SU-DHL-6 (cell line): ENCODE measurements around the gene EXOC6.
"Not testable (repeated sequence)": the region's sequence is repeated elsewhere in the genome, so short reads cannot be mapped to it uniquely, and the experiment has no call there.

Source experiments
- H2AFZ ChIP-seq: fragments of 200-600 bp; sonication (generic); 2 replicates; pipeline ENCODE4 v1.6.1; 2014; ENCODE audit warnings: low read depth, mild to moderate bottlenecking, moderate library complexity, mixed read lengths, antibody characterized with exemption, low read length; ENCODE audit not compliant: severe bottlenecking
- H3F3A ChIP-seq: fragments of 200-600 bp; shearing (Covaris generic); 2 replicates; pipeline ENCODE4 v1.6.0; 2016; ENCODE audit warnings: antibody characterized with exemption, mild to moderate bottlenecking; ENCODE audit not compliant: insufficient read depth
- H3K27ac ChIP-seq: fragments of 200-600 bp; sonication (generic); 2 replicates; pipeline ENCODE4 v1.5.1; 2016; ENCODE audit warnings: low read depth, mild to moderate bottlenecking, low read length, moderate library complexity, mixed read lengths
- H3K27me3 ChIP-seq: fragments of 200-600 bp; sonication (generic), shearing (Covaris generic); 2 replicates; pipeline ENCODE4 v1.6.0; 2014; ENCODE audit warnings: mild to moderate bottlenecking, low read length
- H3K36me3 ChIP-seq: fragments of 200-600 bp; sonication (generic); 2 replicates; pipeline ENCODE4 v1.6.1; 2014; ENCODE audit warnings: mild to moderate bottlenecking, low read length, mixed read lengths
- H3K4me2 ChIP-seq: fragments of 300-600, 200-600 bp; shearing (Covaris generic), sonication (generic); 2 replicates; pipeline ENCODE4 v1.6.0; 2014; ENCODE audit warnings: low read length, low read depth, mild to moderate bottlenecking; ENCODE audit not compliant: poor library complexity, severe bottlenecking
- H3K4me3 ChIP-seq: fragments of 200-600 bp; sonication (generic); 2 replicates; pipeline ENCODE4 v1.5.1; 2014; ENCODE audit warnings: antibody characterized with exemption, low read length, mild to moderate bottlenecking, mixed read lengths; ENCODE audit not compliant: insufficient read depth, poor library complexity, severe bottlenecking
- H3K79me2 ChIP-seq: fragments of 200-600 bp; sonication (generic); 2 replicates; pipeline ENCODE4 v1.6.1; 2014; ENCODE audit warnings: mild to moderate bottlenecking, low read length, moderate library complexity; ENCODE audit not compliant: insufficient read depth
- H3K9ac ChIP-seq: fragments of 200-600 bp; sonication (generic); 2 replicates; pipeline ENCODE4 v1.7.0; 2014; ENCODE audit warnings: mild to moderate bottlenecking, low read length
- H3K9me2 ChIP-seq: fragments of 200-600 bp; sonication (generic); replicated peaks from 2 replicates; pipeline ENCODE4 v1.6.1; 2014; ENCODE audit warnings: low read length; ENCODE audit not compliant: insufficient read depth
- H3K9me3 ChIP-seq: fragments of 200-600 bp; sonication (generic); 2 replicates; pipeline ENCODE4 v1.6.1; 2014; ENCODE audit warnings: low read length, mixed read lengths; ENCODE audit not compliant: insufficient read depth
- H4K20me1 ChIP-seq: fragments of 200-600 bp; sonication (generic); 2 replicates; pipeline ENCODE4 v1.6.1; 2014; ENCODE audit warnings: low read depth, mild to moderate bottlenecking, antibody characterized with exemption, low read length, moderate library complexity, mixed read lengths
- CTCF ChIP-seq: fragments of 200-600 bp; sonication (generic); IDR thresholded peaks from one replicate; pipeline ENCODE4 v1.5.1; 2017; ENCODE audit warnings: antibody characterized with exemption, mild to moderate bottlenecking, low read length, moderate library complexity; ENCODE audit not compliant: insufficient read depth, poor library complexity, severe bottlenecking
- EZH2phosphoT487 ChIP-seq: fragments of 200-600 bp; sonication (generic), shearing (Covaris generic); conservative IDR thresholded peaks from 2 replicates; pipeline ENCODE4 v1.6.1; 2018; ENCODE audit warnings: mild to moderate bottlenecking, antibody characterized with exemption, low read length, moderate library complexity, mixed read lengths

The EXOC6 gene

DNA sequence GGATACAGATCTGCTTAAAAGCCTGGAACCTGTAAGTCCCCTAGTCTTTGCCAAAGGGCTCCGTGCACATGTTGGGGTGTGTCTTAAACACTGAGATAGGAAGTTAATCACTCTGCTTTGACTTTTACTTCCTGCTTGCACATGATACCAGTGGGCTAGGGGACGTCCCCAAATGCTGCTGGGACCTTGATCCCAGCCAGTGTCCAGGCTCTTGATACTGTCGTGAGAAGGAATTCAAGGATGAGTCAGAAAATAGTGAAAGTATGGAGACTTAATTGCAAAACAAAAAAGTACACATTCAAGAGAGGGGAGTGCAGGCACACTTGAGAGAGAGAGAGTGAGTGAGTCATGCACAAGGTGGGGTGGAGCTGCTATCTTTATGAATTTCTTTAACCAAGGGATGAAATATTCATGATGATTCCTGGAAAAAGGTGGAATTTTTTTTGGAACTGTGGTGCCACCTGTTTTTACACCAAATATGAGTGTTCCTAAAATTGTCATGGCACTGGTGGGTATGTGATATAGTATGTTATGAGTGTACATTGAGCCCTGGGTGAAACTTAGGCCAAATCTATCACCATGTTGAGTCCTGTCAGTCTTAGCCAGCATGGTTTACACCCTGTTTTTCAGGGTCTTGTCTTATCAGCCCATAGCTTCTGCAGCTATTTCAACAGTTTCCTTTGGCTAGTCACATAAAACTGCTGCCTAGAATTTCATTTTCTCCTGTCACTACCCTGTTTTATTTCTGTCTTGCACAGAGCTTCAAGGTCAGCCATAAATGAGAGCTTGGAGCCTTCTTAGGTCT is 123.9 kb downstream of the EXOC6 start:
- no peaks in the 10 kb centered on the region for H3K9me3 ChIP-seq
- H3K9ac ChIP-seq, result no peak overlapping the region
- H3K4me3 ChIP-seq, result no peak overlapping the region
- no peaks in the 10 kb centered on the region for H4K20me1 ChIP-seq
- TF ChIP-seq CTCF (no peak), EZH2phosphoT487 (no peak)
- no peak overlapping the region for H3K4me2 ChIP-seq
- no peak overlapping the region for H2AFZ ChIP-seq
- no peaks in the 10 kb centered on the region for H3K79me2 ChIP-seq
- H3K36me3 ChIP-seq, result no peaks in the 10 kb centered on the region; the same call in 1 of the 2 replicates
- H3K9me2 ChIP-seq, result no peaks in the 10 kb centered on the region
- H3K27ac ChIP-seq, result no peak overlapping the region
- H3K27me3 ChIP-seq, result no peaks in the 10 kb centered on the region
- H3F3A ChIP-seq, result no peaks in the 10 kb centered on the region

DNA sequence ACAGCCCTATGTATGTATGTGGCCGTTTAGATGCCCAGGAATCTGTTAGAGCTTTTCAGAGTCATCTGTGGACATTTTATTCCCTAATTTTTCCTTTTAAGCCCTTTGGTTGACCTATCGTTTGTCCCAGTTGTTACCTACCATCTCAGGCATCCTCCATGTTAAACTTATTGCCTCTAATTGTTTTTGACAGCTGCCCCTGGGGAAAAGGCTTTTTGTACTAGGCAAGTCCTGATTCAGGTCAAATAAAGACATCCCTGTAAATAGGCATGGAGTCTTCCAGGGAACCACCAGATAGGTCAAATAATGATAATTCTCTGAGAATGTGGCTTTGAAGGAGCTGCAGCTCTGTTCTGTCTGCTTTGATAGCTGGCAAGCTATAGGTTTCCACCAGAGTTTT is 124.6 kb downstream of the EXOC6 start:
- no peak overlapping the region for H3K9ac ChIP-seq
- TF ChIP-seq CTCF (no peak), EZH2phosphoT487 (no peak)

DNA sequence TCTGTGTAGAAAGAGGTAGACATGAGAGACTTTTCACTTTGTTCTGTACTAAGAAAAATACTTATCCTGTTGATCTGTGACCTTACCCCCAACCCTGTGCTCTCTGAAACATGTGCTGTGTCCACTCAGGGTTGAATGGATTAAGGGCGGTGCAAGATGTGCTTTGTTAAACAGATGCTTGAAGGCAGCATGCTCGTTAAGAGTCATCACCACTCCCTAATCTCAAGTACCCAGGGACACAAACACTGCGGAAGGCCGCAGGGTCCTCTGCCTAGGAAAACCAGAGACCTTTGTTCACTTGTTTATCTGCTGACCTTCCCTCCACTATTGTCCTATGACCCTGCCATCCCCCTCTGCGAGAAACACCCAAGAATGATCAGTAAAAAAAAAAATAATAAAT is 128.0 kb downstream of the EXOC6 start:
- not testable (repeated sequence) for H3K27ac ChIP-seq

More for the DNA sequence above, 124.6 kb downstream of the EXOC6 start:
- Histone ChIP-seq H3K27ac (no peak overlapping the region), H3K4me2 (no peak overlapping the region), H3K27me3 (no peaks in the 10 kb centered on the region), H3K79me2 (no peaks in the 10 kb centered on the region), H3K36me3 (no peaks in the 10 kb centered on the region; the same call in 1 of the 2 replicates), H2AFZ (no peak overlapping the region), H3K9me3 (no peaks in the 10 kb centered on the region), H3F3A (no peaks in the 10 kb centered on the region), H3K4me3 (no peak overlapping the region), H3K9me2 (no peaks in the 10 kb centered on the region), H4K20me1 (no peaks in the 10 kb centered on the region)

DNA sequence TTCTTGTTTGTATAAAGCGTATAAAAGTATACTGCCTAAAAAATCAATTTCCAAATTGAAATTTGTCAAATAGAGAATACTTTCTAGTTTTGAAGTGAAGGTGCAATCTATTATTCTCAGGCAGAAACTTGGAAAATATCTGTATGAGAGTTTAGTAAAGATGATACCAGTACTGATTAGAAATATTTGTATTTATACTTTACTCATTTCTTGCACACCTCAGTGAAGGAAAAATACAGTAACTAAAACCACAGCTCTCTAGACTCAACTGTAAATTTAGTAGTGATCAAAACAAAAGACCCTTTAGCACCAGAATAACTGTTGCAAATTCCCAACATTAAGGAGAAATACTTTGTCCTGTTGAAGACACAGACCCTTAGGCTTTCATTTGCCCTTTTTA is 140.9 kb downstream of the EXOC6 start:
- no peaks in the 10 kb centered on the region for H3K79me2 ChIP-seq
- no peaks in the 10 kb centered on the region for H3K27me3 ChIP-seq
- H3K9ac ChIP-seq, result no peak overlapping the region
- H3K9me2 ChIP-seq, result no peaks in the 10 kb centered on the region
- TF ChIP-seq EZH2phosphoT487, result no peak
- no peak for TF ChIP-seq CTCF
- no peaks in the 10 kb centered on the region for H3F3A ChIP-seq
- H4K20me1 ChIP-seq, result no peaks in the 10 kb centered on the region
- no peaks in the 10 kb centered on the region for H3K36me3 ChIP-seq
- H2AFZ ChIP-seq, result no peak overlapping the region
- H3K27ac ChIP-seq, result no peak overlapping the region
- H3K4me3 ChIP-seq, result no peak overlapping the region
- H3K4me2 ChIP-seq, result no peak overlapping the region
- no peaks in the 10 kb centered on the region for H3K9me3 ChIP-seq

More for the DNA sequence above, 128.0 kb downstream of the EXOC6 start:
- not testable (repeated sequence) for H3K4me3 ChIP-seq, H3K9ac ChIP-seq, H3K4me2 ChIP-seq, H3K9me2 ChIP-seq, H4K20me1 ChIP-seq, H3K36me3 ChIP-seq, H3F3A ChIP-seq, H2AFZ ChIP-seq, H3K9me3 ChIP-seq, H3K27me3 ChIP-seq, H3K79me2 ChIP-seq
